Measurements from ENCODE around the gene COL23A1.
"Not testable (repeated sequence)": the region's sequence is repeated elsewhere in the genome, so short reads cannot be mapped to it uniquely, and the experiment has no call there.

COL23A1 gene

DNA sequence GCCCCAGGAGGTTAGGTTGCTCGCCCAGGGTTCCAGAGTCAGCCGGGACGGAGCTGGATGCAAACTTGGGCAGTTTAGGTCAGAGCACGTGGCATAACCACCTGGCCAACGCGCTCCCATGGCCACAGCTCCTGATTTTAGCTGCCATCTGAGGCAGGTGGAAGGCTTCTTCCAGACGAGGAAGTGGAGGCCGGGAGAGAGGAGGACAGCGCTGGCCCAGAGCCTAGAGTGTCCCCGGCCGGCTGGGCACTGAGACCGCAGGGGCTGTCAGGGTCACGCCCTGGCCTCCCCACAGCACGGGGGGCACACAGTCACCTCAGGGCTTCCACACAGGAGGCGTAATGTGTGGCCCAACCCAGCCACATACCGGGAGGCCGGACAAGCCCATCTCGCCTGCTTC is 341.4 kb downstream of the COL23A1 start:
- no peak for DNase-seq

DNA sequence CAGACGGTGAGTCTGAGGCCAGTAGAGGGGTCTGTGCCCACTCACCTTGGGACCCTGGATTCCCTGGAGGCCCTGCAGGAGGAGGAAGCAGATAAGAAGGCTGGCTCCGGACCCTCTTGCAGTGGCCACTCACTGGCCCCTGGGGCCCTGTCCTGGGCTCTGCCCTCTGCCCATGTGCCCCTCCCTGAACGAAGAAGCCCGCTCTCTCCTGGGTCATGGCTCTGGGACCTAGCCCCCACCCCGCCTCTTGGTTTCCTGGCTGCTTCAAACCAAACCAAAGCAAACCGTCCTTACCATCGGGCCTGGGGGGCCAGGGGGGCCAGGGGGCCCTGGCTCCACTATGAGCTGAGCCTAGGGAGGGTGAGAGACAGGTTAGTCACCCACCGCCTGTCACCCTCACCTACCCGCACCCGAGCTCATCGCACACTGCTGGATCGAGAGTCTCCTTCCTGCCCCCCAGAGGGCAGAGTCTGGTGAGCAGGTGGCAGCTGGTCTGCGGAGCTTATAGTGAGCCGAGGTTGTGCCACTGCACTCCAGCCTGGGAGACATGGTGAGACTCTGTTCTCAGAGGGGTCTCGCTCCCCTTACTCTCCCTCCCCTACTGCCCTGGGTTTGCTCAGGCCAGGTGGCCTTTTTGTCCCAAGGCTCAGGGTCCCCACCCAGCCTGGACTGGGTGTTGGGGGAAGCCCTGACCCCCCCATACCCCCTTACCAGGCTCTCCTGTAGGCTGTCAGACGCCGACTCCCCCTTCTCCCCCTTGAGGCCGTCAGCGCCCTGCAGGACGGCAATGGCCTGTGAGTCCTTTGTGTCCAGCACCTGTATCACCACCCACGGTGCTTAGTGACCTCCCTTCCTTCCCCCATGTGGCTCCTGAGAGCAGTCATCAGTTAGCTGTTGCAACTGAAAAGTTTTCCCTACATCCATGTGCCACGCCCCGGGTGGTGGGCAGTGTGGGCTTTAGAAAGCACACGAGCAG is 342.4 kb downstream of the COL23A1 start:
- no peak for DNase-seq

DNA sequence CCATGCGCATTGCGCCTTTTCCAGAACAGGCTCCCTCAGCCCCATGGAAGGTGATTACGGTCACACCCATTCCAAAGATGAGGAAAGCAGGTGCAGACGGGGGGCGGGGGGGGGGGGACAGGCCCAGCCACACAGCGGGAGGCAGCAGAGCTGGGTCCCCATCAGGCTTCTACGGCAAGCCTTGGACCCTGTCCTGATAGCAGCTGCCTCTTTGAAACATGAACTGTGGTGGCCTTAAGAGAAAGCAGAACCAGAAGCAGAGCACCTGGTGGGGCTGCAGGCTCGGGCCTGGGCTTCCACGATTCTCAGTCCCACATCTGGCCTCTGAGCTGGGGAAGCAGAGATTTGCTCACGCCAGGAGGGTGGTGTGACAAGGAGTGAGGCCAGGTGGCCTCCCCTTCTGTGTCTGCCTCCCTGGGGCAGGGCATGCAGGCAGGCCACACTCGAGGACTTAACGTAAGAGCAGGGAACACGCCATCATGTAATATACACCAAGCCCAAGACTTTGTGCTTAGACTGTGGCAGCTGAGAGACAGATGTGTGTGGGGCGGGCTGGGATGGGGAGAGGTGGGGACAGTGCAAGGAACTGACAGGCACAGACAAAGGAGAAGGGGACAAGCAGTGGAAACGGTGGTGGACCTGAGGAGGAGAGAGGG is 343.4 kb downstream of the COL23A1 start:
- DNase-seq, result no peak

DNA sequence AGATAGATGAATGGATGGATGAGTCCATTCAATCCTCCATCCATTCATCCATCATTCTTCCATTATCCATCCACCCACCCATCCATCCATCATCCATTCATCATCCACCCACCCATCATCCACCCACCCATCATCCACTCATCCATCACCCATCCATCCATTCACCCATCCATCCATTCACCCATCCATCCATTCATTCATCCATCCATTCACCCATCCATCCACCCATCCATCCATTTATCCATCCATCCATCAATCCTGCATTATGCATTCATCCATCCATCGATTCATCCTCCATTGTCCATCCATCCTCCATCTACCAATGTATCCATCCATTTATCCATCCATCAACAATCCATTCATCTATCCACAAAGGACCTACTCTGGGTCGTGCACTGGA is 344.8 kb downstream of the COL23A1 start:
- no peak for DNase-seq

DNA sequence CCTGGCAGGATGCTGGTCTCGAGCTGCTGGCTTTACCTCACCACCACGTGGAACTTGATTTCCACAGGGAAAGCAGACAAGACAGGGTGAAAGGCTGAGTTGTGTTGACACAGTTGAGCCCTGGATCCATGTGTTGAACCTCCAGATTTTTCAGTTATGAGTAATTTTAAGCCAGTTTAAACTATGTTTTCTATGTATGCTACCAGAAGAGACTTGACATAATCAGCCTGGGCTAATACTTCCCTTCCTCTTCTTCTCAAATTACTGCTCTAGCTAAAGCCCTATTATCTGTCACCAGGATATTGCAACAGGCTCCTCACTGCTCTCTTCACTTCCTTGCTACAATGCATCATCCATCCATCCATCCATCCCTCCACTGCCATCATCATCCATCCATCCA is 345.6 kb downstream of the COL23A1 start:
- DNase-seq, result no peak

DNA sequence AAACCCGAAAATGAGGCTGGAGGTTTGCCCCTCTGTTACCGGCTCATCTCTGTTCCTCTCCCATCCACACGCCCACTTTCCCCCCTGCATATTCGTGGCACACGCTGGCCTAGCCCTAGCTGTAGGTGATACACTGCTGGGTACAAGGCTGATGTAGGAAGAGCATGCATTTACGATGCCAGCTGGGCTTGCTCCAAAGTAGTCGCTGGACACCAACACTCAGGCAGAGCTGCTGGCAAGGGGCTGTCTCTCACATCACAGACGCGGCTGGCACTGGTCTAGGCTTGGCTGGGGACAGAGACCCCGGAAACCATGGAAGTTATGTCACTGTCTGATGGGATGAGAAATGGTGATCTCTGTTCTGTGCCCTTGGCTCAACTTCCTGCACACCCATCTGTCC is 347.8 kb downstream of the COL23A1 start:
- DNase-seq, result no peak

DNA sequence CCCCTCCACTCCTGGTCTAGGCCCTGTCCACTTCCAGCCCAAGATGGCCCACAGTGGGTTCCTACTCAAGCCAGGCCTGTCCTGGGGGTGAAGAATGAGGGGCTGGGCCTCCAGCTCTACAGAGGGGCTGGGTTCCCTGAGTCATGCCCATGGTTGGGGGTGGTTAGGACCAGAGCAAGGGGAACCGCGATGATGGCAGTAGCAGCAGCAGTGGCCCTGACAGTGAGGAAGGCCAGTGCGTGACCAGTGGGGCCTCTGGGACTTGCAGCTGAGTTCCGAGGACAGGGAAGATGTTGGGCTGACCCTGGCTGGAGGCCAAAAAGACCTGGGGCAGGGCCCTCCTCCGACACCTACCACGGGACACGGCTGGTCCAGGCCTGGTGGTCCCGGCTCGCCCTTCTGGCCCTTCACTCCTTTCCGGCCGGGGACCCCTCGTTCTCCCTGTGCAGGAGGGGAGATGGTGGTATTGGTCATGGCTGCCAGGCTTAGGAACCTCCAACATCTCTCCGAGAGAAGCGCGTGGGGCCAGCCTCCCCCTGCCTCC is 348.4 kb downstream of the COL23A1 start:
- no peak for DNase-seq

DNA sequence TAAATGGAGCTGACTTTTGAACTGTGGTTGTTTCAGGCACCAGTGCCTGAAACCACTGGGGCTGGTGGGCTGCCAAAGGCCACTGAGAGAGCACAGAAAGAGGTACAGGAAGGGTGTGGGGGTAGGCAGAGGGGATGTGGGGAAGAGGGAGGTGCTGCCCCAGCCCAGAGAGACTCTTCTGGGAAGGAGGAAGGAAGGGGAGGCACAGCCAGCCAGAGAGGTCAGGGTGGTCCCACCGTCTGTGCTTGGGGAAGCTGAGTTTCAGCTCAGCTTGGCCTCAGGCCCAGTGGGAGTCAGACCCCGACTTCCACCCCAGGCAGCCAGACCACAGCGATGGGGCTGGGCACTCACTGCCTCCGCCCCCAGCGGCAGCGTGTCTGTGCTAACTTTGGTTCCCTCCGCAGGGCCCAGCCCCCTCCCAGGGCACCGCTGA is 348.9 kb downstream of the COL23A1 start:
- DNase-seq, result no peak

DNA sequence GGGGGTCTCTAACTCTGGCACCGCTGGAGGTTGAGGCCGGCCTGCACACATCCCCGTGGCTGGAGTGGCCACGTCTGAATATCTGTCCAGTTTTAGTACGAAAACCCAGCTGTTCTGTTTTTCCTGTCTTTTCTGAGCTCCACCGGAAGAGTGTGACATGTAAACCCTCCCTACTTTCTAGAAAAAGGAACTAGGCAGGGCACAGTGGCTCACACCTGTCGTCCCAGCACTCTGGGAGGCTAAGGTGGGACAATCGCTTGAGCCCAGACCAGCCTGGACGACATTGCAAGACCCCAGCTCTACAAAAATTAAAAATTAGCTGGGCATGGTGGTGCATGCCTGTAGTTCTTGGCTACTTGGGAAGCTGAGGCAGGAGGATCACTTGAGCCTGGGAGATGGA is 349.4 kb downstream of the COL23A1 start:
- no peak for DNase-seq

DNA sequence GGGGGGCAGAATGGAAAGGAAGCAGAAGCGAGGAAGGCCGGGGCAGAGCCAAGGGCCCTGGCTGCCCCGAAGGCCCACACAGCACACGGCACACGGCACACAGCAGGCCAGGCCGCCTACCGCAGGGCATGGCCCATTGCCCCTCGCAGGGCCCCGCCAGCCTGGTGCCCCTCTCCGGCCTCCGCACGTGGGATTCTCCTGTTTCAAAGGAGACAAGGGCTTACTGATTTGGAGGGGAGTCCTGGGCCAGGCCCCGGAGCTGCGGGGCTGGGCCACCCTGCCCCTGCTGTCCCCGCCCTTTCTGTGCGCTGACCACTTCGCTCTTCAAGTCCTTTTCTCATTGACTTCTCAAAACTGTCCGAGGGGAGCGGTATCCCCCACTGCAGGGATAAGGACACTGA is 349.9 kb downstream of the COL23A1 start:
- no peak for DNase-seq

DNA sequence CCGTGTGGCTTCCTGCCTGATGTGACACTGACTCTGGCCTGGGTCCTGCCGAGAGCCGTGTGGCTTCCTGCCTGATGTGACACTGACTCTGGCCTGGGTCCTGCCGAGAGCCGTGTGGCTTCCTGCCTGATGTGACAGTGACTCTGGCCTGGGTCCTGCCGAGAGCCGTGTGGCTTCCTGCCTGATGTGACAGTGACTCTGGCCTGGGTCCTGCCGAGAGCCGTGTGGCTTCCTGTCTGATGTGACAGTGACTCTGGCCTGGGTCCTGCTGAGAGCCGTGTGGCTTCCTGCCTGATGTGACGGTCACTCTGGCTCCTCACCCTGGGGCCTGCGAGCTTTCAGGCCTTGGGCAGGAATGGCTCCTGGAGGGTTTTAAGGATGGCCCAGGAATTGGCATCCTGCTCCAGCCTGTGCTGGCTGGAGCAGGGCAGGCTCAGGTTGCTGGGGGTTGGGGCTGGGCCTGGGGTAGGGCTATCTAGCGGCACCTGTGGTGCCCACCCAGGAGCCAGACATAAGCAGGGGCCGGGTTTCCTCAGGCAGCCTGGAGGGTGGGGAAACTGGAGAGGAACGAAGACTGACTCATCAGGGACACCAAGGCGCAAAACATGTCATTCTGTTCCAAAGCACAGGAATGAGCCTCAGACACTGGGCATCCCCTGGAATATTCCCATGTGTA is 350.4 kb downstream of the COL23A1 start:
- DNase-seq, result not testable (repeated sequence)

DNA sequence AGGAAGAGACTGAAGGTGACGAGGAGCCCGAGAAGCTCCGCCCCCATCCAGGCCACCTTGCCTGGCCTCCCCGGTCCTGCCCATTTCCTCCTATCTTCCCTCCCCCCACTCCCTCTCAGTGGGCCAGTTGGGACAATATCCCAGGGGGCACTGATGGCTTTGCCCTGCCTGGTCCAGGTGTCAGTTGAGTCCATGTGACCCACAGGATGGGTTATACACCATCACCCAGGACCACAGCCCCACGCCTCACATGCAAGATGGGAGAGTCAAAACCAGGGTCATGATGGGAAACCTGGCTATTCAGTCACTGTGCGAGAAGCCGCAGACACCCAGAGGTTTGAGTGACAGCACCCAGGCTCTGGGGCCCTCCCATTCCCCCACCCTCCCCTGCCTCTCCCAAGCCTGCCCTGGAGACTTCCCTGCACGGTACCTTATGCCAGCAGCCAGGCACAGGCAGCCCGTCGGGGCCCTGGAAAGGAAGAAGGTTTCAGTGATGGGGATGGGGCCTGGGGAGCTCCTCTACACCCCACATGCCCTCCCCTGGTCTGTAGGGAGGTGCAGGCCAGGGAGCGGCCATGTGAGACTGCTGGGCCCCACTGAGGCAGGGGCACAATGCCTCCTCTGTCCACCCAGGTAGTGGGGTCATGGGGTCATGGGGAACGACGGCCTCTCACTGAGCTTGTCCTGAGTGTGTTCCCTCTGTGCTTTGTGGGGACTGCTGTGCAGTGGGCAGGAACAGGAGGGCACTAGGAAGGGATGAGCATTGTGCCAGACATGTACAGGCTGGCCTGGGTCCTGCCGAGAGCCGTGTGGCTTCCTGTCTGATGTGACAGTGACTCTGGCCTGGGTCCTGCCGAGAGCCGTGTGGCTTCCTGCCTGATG is 351.2 kb downstream of the COL23A1 start:
- DNase-seq, result no peak

DNA sequence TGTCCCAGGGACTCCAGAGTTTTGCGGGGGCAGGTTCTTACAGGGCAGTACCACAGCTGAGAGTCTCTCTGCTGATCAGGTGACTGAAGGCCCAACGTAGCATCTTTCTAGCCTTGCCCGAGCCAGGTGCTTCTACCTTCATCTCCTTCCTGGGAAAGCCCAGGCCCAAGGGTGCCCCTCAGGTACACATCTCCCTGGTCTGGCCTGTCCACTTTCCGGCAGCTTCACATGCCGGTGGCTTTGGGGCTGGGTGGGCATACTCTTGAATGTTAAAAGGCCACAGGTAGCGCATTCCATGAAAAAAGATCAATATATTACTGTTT is 351.9 kb downstream of the COL23A1 start:
- no peak for DNase-seq

DNA sequence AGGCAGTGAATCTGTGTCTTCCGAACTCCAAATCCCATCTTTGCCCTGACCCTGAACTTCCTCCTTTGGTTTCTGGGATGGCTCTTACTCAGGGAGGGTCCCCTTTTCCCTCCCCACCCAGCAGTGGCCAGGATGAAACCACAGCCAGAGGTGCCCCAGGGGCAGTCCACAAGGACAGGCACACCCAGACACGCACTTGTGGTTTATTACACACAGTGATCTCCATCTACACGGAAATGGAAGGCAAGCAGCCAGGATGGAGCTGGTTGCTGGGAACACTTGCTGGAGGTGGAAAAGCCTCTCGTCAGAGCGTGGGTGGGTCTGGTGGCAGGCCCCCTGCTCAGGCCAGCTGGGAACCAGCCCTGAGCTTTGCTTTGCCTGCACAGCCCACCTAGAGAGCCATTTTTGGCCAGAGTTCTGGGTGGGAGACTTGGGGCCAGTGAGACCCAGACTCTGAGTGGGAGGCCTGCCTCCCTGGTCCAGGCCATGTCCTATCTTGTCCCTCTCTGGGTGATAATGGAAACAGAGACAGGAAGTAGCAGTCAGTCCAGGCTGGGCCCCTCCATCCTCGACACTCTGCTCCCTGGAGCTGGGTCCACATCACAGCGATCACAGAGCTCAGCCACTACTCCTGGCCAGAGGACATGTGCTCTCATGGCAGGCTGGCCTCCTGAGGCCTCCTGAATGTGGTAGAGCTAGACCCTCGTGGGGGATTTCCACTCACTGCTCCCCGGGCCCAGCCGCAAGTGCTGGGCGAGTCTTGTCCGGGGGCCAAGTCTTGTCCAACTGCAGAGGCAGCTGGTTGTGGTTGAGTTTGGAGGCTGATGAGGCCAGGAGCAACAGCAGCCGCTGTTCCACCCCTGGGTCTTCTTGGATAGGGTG is 352.5 kb downstream of the COL23A1 start:
- DNase-seq, result no peak

DNA sequence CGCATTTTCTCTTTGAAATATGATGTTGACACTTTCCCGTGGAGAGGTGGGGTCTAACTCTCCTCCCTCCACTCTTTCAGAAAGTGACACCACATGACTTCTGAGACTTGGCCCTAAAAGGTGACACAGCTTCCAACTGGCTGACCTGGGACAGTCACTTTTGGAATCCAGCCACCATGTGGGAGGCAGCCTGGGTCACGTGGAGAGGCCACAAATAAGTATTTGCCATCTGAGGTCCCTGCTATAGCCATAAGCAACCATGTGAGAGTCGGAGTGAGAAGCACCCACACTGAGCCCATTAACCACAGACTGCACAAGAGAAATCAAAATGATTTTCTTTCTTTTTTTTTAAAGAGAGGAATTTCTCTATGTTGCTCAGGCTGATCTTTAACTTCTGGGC is 353.5 kb downstream of the COL23A1 start:
- no peak for DNase-seq

DNA sequence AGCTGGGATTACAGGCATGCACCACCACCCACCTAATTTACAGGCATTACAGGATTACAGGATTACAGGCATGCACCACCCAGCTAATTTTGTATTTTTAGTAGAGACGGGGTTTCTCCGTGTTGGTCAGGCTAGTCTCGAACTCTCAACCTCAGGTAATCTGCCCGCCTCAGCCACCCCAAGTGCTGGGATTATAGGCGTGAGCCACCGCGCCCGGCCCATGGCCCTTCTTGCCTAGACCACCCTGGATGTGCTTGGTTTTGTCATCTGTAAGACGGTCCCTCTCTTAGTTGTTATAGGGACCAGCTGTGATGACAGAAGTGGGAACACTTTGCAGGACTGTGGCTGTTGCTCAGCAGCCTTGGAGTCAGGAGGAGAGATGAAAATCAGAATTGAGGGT is 354.1 kb downstream of the COL23A1 start:
- DNase-seq, result no peak

DNA sequence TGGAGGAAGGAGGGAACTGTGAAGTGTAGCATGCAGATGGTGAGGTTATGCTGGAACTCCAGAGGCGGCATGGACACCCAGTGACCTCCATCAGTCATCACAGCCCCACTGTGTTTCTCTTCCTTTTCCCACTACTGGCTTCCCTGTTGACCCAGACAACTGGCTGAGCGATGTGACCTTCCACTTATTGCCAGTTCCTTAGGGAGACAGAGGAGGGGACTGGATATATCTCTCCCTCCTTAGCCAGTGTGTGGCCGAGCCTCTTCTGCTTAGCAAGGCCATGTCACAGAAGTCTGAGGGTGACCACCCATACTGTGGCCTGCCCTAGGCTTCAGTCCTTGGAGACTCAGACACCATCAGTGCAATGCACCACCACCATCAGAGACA is 354.6 kb downstream of the COL23A1 start:
- no peak for DNase-seq

DNA sequence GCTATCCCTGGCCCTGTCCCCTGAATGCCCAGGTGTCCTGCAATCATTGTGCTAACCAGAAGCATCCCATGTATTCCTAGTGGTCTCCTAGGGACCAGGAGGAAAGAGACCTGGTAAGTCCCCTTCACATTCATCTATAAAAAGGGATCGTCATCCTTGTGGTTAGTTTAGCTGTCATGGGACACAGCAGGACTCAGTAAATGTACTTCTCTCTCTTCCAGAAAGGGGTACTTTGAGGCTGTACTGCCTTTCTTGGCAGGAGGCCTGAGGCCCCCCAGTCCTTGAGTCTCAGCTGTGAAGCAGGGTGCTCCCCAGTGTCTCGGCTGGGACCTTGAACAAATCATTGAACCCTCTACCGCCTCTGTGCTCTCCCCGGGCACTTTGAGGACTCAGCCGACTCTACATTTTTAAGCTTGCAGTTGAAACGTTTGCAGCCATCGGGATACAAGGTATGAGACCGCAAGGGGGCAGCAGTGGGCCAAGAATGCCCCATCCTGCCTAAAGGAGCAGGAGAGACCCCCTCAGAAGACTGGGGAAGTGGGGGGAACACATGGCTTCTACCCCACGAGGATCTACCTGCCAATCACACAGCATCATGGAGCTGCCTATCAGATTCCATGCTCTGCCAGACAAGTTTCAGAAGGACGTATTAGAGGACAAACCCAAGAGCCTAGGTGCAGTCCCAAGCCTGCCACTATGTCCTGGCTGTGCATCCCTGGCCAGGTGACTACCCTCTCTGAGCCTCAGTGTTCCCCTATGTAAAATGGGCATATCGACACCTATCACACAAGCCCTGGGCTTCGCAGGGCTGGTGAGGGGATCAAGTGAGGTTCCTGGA is 355.2 kb downstream of the COL23A1 start:
- peak in 1 of 2 experiments; percentile 43 for DNase-seq

DNA sequence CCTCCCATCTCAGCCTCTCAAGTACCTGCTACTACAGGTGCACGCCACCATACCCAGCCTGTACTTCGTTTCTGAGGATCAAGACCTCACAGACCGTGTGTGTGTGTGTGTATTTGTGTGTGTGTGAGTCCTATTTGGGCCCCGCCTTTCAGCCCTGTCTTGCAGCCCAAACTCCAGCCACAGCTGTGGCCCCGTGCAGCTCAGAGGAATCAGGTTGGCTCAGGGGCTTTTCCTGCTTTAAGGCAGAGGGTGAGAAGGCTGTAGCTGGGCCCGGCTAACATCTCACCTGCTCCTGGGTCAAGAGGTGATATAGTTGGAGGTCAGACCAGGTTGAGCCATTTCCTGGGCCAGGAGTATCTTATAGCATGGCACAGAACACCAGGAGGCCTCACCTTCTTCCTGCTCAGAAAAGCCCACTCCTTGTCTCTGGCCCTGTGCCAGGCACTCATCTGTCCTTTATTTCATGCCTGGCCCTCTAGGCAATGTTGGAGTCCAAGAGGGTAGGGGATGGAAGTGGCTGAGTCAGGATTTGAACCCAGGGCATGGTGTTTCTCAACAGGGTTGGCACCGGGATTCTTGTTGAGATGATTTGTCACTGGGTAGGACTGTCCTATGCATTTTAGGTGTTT is 356.0 kb downstream of the COL23A1 start:
- DNase-seq, result no peak

DNA sequence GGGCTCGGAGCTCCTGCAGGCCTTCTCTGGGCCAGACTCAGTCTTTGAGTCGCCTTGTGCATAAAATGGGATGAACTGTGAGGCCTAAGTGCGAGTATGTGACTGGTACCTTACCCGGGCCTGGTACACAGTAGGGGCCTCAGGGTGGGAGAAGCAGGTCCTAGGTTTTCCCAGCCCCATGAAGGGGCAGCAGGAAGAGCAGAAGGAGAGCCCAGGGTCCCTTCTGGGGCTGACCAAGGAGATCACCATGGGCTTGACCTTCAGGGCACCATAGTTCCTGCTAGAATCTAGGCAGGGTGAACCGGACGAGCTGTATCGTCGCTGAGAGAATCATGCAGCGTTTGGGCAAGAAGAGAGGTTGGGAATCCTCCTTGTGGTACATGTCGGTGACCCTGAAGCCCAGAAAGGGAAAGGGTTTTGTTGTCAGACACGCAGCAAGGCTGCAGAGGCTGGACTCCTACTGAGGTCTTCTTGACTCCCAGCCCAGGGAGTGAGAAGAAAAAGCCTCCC is 357.2 kb downstream of the COL23A1 start:
- DNase-seq, result peak in 1 of 2 experiments; percentile 13
